OCI-LY7 (cell line): ENCODE measurements around the gene CDK6.

Experiments used
- CTCF ChIP-seq: fragments of 200-600 bp; sonication (generic); conservative IDR thresholded peaks from 2 replicates; pipeline ENCODE4 v1.5.1; 2014; ENCODE audit warnings: mild to moderate bottlenecking, antibody characterized with exemption, low read length, moderate library complexity, mixed read lengths
- EZH2phosphoT487 ChIP-seq: fragments of 200-600 bp; sonication (generic); IDR thresholded peaks from 2 replicates; pipeline ENCODE4 v1.6.1; 2018; ENCODE audit warnings: low read depth, borderline replicate concordance, mild to moderate bottlenecking, mixed run types, antibody characterized with exemption, low read length, moderate library complexity, mixed read lengths

DNA sequence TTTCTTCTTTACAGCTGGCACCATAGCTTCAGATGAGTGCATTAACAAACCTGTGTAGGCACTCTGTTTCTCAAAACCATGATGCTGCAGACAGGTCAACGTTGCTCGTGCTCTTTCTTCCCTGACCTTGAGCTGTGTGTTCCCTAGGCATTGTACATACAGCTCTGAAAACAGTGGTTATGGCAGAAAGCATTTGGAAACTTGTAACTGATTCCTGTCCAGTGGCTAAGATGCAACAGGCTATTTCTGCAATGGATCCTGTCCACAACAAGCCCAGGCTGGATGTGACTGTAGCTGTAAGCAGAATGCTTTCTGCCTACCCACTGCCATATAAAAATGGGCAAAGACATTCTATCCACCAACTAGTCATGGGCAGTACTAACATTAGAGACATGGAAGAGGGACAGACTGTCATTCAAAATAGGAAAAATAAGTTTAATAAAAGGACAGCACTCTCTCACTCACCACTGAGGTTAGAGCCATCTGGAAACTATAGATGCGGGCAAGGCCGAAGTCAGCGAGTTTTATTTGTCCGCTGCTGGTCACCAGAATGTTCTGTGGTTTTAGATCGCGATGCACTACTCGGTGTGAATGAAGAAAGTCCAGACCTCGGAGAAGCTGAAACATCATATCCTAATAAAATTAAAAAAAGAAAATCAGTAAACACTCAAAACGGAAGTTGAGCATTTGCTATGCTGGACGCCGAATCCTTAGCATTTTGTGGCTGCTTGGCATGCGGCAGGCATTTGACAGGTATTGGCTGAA is 111.0 kb downstream of the CDK6 start:
- TF ChIP-seq CTCF = no peak
- no peak for TF ChIP-seq EZH2phosphoT487
